Neural crest cell (in vitro differentiated cells): ENCODE measurements around the gene LRRC59. TPM values are rescaled to one million over a fixed set of nuclear protein-coding genes. Genes with fewer than 3 reads are reported as not detected.

ENCODE experiments used
- total RNA-seq: library from RNA; stranded (reverse); gene quantifications from 2 replicates; pipeline ENCODE4 v1.2.1, GENCODE V29; 2021

The LRRC59 gene
- total RNA-seq, 1 donor from 2014 or later: 92.7 TPM

Other genes with a start within 250 kb of the LRRC59 start
- 67.1 and 68.8 TPM in 2 replicates for gene PPP1R9B, start 246.8 kb downstream of the LRRC59 start, total RNA-seq
- not detected in 2 replicates for gene SGCA, start 231.5 kb downstream of the LRRC59 start, total RNA-seq
- 13.3 and 14.8 TPM in 2 replicates for gene COL1A1, start 195.9 kb downstream of the LRRC59 start, total RNA-seq
- 3.0 and 3.5 TPM in 2 replicates for gene TMEM92, start 123.1 kb downstream of the LRRC59 start, total RNA-seq
- 23.4 and 26.5 TPM in 2 replicates for gene XYLT2, start 51.4 kb downstream of the LRRC59 start, total RNA-seq
- gene MRPL27, start 24.3 kb downstream of the LRRC59 start, total RNA-seq: 70.4 and 72.2 TPM in 2 replicates
- gene EME1, start 24.3 kb downstream of the LRRC59 start, total RNA-seq: 25.5 and 31.4 TPM in 2 replicates
- 31.5 and 34.5 TPM in 2 replicates for gene ACSF2, start 28.7 kb upstream of the LRRC59 start, total RNA-seq
- 0.19 and 0.27 TPM in 2 replicates for gene CHAD, start 71.4 kb upstream of the LRRC59 start, total RNA-seq
- gene RSAD1, start 81.3 kb upstream of the LRRC59 start, total RNA-seq: 42.4 and 42.9 TPM in 2 replicates
- 1.2 and 1.7 TPM in 2 replicates for gene MYCBPAP, start 110.9 kb upstream of the LRRC59 start, total RNA-seq
- gene EPN3, start 135.2 kb upstream of the LRRC59 start, total RNA-seq: 0.11 TPM in 1 of 2 replicates, not detected in the other
- 24.4 and 25.8 TPM in 2 replicates for gene SPATA20, start 149.7 kb upstream of the LRRC59 start, total RNA-seq
- 1.1 TPM in 2 replicates for gene CACNA1G, start 163.2 kb upstream of the LRRC59 start, total RNA-seq
- not detected in 2 replicates for gene ABCC3, start 237.4 kb upstream of the LRRC59 start, total RNA-seq